ENCODE results near the gene PDE11A.

DNA sequence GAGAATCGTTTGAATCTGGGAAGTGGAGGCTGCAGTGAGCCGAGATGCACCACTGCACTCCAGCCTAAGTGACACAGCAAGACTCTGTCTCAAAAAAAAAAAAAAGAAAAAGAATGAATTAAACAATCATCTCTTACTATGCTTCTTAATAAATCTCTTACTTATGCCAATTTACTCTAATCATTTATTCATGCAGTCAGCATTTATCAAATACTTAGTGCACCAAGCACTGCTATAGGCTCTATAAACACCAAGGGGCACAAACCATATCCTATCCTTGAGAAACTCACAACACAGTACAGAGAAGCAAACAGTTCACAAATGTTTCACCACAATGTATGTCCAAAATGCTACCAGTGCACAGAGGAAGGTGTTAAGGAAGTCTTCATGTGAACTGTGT, 189.4 kb downstream of the PDE11A start:
- TF ChIP-seq, protein P1, sequence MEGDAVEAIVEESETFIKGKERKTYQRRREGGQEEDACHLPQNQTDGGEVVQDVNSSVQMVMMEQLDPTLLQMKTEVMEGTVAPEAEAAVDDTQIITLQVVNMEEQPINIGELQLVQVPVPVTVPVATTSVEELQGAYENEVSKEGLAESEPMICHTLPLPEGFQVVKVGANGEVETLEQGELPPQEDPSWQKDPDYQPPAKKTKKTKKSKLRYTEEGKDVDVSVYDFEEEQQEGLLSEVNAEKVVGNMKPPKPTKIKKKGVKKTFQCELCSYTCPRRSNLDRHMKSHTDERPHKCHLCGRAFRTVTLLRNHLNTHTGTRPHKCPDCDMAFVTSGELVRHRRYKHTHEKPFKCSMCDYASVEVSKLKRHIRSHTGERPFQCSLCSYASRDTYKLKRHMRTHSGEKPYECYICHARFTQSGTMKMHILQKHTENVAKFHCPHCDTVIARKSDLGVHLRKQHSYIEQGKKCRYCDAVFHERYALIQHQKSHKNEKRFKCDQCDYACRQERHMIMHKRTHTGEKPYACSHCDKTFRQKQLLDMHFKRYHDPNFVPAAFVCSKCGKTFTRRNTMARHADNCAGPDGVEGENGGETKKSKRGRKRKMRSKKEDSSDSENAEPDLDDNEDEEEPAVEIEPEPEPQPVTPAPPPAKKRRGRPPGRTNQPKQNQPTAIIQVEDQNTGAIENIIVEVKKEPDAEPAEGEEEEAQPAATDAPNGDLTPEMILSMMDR (IDR thresholded peaks at IDR 0.05 in 4 of 5, conservative IDR thresholded peaks at IDR 0.05 in 1 of 5): no peak
- no peak for TF ChIP-seq POLR2A (IDR thresholded peaks at IDR 0.05)
